Effector memory CD8-positive, alpha-beta T cell (primary cell): Measurements from ENCODE around the gene IFITM1.

ENCODE experiments used
- ATAC-seq: fragments of 150-1000 bp; cut with Tn5 transposase; replicated peaks from 2 replicates; pipeline ENCODE4 v1.10.0; 2021; ENCODE audit warnings: mild to moderate bottlenecking, moderate library complexity
- DNase-seq, 3 experiments: peaks; one replicate each; pipeline ENCODE4 v3.0.0; 2021
- H3K27ac Mint-ChIP-seq, 2 donors: one replicate each; pipeline ENCODE4 v1.8.0; 2022; ENCODE audit warnings: mild to moderate bottlenecking in 2 of 2, mixed read lengths in 2 of 2, moderate library complexity in 2 of 2
- H3K27me3 Mint-ChIP-seq, 2 donors: one replicate each; pipeline ENCODE4 v1.8.0; 2022; ENCODE audit warnings: mixed read lengths in 2 of 2
- H3K36me3 Mint-ChIP-seq: one replicate; pipeline ENCODE4 v1.8.0; 2022; ENCODE audit warnings: mild to moderate bottlenecking, moderate library complexity, mixed read lengths; ENCODE audit not compliant: insufficient read depth
- H3K4me1 Mint-ChIP-seq, 2 donors: one replicate each; pipeline ENCODE4 v1.8.0; 2022; ENCODE audit warnings: low read depth in 2 of 2, mixed read lengths in 2 of 2
- H3K4me3 Mint-ChIP-seq, 2 donors: one replicate each; pipeline ENCODE4 v1.8.0; 2022; ENCODE audit warnings: mild to moderate bottlenecking in 2 of 2, mixed read lengths in 2 of 2, moderate library complexity in 2 of 2
- H3K9me3 Mint-ChIP-seq, 2 donors: one replicate each; pipeline ENCODE4 v1.8.0; 2022; ENCODE audit warnings: mixed read lengths in 2 of 2

The IFITM1 gene

DNA sequence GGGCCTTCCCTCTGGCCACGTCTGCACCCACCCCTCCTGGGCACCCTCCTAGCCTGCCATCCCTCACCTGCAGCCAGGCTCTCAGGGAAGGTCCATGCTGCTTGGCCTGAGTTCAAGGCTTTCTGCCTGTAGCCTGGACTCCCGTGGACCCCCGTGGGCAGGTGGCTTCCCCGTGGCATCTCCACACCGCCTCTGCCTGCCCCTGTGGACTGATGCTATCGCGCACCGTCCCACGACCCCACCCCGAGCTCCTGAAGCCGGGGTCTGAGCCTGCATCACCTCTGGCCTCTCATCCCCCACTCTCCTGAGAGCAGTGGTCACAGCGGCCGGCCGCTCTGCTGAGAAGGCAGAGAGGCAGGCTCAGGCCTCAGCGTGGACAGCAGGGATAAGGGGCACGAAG is 19.1 kb upstream of the IFITM1 start:
- Mint-ChIP-seq H3K9me3 (no peaks in the 10 kb centered on the region), H3K27me3 (no peaks in the 10 kb centered on the region), H3K36me3 (peaks cover 35% of the 10 kb centered on the region), H3K27ac (peak overlapping the region in 1 of 2 donors; percentile 29), H3K4me3 (no peak overlapping the region), H3K4me1 (peaks cover 28 to 29% of the 10 kb centered on the region in 2 donors)
- DNase-seq (no peak), ATAC-seq (no peak)

DNA sequence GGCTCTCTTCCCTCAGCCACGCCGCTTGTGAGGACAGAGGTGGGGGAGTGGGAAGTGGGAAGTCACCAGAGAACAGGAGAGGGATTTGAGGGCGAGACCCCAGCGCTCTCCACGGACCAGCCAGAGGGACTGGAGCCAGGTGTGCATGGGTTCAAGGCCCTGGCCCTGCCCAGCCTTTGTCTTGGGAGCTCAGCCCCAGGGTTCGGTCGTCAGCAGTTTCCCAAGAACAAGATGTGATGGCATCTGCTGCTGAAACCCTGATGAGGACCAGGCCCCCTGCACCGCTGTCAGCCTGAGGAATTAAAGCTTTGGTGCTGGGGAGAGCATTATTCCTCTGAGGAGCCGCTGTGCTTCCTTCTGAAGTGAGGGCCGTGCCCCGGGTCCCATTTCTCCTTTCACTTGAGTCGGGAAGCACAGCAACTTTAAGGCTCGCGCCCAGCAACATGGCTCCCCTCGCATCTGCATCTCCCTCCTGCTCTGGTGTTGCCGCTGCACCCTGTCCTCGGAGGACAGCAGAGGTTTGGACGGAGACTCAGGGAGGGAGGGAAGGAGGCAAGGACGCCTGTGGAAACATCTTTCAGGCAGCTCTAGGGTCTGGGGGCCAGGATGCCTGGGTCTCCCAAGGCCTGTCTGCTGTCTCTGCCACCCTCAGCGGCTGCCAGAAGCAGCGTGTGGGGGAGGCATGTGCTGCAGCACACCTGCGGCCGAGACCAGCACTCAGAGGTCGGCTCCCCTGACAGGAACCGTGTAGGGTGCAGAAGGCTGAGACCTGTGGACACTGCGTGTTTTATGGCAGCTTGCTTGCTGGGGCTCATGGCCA is 18.3 kb upstream of the IFITM1 start:
- ATAC-seq, result no peak
- Mint-ChIP-seq H3K4me3 (no peak overlapping the region), H3K27ac (no peak overlapping the region), H3K4me1 (peaks cover 21 to 25% of the 10 kb centered on the region in 2 donors), H3K9me3 (no peaks in the 10 kb centered on the region), H3K27me3 (peaks cover 2 to 4% of the 10 kb centered on the region in 2 donors), H3K36me3 (peaks cover 27% of the 10 kb centered on the region)
- DNase-seq, result no peak

DNA sequence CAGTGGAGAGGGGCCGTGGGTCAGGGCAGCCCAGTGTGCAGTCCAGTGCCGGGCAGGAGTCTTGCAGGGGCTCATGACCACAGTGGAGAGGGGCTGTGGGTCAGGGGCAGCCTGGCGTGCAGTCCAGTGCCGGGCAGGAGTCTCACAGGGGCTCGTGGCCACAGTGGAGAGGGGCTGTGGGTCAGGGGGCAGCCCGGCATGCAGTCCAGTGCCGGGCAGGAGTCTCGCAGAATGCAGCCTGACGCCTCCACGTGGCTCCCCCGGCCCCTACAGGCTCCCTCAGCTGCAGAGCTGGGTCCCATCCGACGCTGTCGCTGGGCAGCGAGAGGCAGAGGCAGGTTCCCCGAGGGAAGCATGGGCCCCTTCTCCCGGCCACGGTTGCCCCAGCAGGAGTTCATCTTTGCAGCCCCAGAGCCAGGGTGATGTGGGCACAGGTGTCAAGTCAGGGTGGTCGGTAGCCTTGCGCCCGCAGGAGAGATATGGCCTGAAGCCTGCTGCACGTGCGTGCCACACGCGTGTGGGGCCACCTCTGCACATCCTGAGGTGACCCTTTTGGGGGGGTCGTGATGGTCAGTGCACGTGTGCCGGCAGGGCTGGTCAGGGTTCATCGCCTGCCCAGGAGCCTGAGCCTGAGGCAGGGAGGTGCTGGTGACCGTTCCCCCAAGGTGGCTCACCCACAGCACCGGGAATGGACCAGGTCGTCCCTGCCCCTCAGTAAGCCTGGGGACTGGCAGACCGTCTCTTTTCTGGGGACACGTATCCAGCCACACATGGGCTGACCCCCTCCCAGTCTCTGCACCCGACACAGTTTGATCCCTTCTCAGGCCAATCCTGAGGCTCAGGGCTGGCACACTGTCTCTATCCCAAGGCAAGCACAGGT is 17.4 kb upstream of the IFITM1 start:
- Mint-ChIP-seq H3K4me1 (peaks cover 13 to 18% of the 10 kb centered on the region in 2 donors), H3K36me3 (peaks cover 24% of the 10 kb centered on the region), H3K27ac (no peak overlapping the region), H3K9me3 (no peaks in the 10 kb centered on the region), H3K27me3 (peaks cover 4 to 8% of the 10 kb centered on the region in 2 donors), H3K4me3 (peak overlapping the region in 1 of 2 donors; percentile 53)
- DNase-seq (no peak), ATAC-seq (no peak)

DNA sequence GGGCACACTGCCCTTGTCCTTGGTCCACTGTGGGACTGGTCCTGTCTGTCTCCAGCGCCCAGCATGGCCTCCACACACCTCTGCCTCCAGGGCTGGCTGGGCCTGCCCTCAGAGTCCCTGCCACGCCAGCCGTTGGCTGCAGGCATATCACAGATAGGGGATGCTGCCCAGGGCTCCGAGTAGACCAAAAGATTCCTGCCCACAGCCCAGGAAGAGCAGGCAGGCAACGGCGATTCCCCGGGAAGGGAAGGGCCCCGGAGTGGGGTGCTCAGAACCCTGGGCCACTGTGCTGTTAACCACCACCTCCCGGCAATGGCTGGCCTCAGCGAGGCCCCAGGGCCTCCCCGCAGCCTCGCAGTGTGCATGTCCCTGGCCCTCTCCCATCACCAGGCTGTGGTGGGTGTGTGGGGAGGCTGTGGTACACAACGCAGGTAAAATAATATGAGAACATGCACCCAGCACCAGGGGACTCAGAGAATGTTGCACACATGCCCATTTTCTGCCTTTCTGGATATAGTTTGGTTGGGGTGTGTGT is 16.7 kb upstream of the IFITM1 start:
- Mint-ChIP-seq H3K36me3 (peaks cover 19% of the 10 kb centered on the region), H3K27me3 (peaks cover 4 to 8% of the 10 kb centered on the region in 2 donors), H3K27ac (peak overlapping the region; percentile 57 to 83), H3K9me3 (no peaks in the 10 kb centered on the region), H3K4me1 (peaks cover 12 to 16% of the 10 kb centered on the region in 2 donors), H3K4me3 (peak overlapping the region; percentile 53)
- DNase-seq (no peak), ATAC-seq (peak; percentile 50)

DNA sequence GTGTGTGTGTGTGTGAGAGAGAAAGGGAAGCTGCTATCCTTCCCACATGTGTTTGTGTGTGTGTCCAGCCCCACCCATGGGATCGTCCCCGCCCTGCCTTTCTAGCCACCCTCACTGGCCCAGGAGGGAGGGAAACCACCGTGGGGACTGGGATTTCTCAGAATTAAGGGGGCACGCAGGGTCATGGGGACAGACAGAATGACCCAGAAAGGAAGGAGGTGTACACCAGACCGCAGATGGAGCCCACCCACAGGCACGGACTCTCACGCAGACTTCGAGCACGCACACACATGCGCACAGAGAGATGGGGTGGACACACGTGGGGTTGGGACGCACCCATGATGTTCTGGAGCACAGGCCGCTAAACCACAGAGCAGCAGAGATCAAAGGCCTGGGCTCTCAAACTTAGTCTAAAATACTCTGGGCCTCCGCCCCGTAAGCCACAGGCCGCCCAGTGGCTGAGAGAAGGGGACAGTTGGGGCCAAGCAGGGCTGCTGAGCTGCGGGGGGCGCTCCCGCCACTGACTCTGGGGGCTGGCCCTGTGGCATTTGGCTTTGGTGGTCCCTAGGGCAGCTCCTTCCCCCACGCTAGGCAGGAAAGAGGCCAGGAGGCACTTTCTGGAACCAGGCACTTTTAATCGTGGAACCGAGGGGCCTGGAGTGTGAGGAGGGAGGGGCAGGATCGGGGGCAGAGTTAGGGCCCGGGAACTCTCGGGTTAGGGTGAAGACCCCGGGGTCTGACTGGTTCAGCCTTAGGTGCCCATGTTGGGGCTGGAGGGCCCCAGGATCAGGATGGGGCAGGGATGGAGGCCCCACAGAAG is 16.0 kb upstream of the IFITM1 start:
- DNase-seq (no peak), ATAC-seq (peak; percentile 79)
- H3K27ac Mint-ChIP-seq, result peak overlapping the region; percentile 57 to 83
- peaks cover 4 to 8% of the 10 kb centered on the region in 2 donors for H3K27me3 Mint-ChIP-seq
- H3K9me3 Mint-ChIP-seq, result no peaks in the 10 kb centered on the region
- H3K4me3 Mint-ChIP-seq, result peak overlapping the region; percentile 53
- peaks cover 18% of the 10 kb centered on the region for H3K36me3 Mint-ChIP-seq
- peaks cover 12 to 19% of the 10 kb centered on the region in 2 donors for H3K4me1 Mint-ChIP-seq

DNA sequence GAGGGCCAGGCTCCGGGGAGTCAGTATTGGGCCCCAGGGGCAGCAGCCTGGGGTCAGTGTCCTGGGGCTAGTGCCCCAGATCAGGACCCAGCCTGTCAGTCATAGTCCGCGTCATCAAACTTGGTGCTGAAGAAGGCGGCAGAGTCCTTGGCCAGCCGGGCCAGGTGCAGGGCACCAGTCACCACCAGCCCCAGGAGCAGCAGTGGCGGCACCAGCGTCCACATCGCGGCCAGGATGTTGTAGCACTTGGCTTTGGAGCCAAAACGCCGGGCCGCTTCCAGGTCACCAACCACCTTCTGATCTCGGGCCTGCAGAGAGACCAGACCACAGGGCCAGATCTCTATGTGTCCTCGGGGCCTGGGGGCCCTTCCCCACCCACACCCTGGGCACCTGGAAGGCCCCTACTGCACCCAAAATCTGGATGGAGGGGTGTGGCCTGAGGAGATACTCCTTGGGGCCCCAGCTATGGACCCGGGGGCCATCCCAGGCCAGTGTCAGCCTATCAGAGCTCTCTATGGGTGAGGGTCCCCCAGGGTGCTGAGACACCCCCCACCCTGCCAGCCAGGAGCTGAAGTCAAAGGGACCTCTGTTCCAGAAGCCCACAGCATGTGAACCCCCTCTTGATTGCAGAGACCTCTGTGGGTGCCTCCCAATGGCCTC is 15.3 kb upstream of the IFITM1 start:
- peaks cover 12 to 21% of the 10 kb centered on the region in 2 donors for H3K4me1 Mint-ChIP-seq
- peak overlapping the region in 1 of 2 donors; percentile 83 for H3K27ac Mint-ChIP-seq
- ATAC-seq (no peak), DNase-seq (no peak)
- H3K27me3 Mint-ChIP-seq, result peaks cover 4 to 8% of the 10 kb centered on the region in 2 donors
- H3K9me3 Mint-ChIP-seq, result no peaks in the 10 kb centered on the region
- no peak overlapping the region for H3K4me3 Mint-ChIP-seq
- H3K36me3 Mint-ChIP-seq, result peaks cover 19% of the 10 kb centered on the region

DNA sequence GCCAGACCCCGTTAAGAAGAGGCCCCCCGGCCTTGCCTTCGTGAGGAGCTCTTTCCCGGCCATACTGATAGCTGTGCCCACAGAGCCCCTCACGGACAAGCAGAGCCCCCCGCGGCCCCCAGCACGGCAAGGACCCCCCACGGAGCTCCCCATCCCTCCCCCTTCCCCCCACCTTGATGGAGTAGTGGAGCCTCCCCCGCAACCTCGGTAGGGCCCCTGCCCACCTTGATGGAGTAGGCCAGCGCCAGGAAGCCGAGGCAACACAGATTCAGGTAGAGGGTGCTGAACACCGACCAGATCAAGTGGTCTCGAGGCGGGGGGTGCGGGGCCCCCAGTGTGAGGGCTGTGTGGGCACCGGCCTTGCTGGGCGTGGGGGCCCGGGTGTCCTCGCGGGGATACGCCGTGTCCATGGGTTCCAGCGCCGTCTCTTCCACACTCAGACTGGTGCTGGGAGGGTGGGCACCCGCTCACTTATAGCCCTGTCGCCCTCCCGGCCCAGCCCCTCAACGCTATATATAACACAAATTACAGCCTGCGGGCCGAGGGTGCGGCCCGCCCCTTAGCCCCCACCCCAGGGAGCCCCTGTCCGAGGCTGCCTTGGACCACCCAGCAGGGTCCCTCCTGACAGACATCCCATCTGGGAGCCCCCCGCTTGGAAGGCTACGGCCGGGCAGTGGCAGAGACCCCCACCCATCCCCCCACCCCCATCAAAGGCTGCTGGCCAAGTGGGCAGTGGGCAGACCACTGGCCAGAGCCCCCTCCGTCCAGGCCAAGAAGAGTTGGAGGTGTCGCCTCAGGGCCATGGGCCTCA is 14.6 kb upstream of the IFITM1 start, which contains the start of gene IFITM5:
Gene IFITM5 (minus strand): TSS at position 446 of the 811 bp plus-strand sequence. CDS start 36 bp downstream, at position 410.
- DNase-seq (no peak), ATAC-seq (no peak)
- Mint-ChIP-seq H3K36me3 (peaks cover 12% of the 10 kb centered on the region), H3K9me3 (no peaks in the 10 kb centered on the region), H3K27me3 (peaks cover 4 to 8% of the 10 kb centered on the region in 2 donors), H3K27ac (no peak within 1 kb of the TSS), H3K4me1 (peaks cover 12 to 21% of the 10 kb centered on the region in 2 donors), H3K4me3 (no peak within 1 kb of the TSS)

DNA sequence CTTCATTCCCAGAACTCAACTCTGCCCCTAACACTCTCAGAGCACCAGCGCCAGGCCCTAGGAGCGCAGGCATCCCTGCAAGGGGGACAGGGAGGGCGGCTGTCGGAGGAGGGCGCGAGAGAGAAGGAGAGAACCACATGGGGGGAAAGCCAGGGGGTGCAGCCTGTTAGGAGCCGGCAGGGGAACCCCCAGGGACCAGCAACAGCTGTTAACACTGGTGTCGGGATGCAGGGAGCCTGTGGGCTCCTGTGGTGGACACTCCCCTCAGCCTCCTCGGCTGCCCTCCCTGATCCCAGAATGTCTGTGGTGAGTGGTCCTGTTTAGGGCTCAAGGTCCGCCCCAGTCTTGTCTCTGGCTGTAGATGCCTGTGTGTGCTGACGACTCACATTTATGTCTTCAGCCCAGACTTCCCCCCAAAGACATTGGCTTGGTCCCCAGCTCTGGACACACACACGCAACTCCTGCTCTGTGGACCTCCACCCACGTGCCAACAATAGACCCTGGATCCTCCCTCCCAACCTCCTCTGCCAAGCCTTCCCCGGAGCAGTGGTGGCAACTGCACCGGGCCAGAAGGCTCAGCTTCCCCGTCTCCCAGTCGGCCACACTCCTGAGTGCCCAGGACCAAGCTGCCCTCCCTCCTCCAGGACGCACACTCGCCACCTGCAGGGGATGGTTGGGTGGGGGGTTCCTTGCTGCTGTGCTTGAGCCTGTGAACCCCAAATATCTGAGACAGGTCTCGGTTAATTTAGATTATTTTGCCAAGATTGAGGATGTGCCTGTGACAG is 13.7 kb upstream of the IFITM1 start:
- H3K36me3 Mint-ChIP-seq, result peaks cover 20% of the 10 kb centered on the region
- H3K4me3 Mint-ChIP-seq, result no peak overlapping the region
- H3K9me3 Mint-ChIP-seq, result no peaks in the 10 kb centered on the region
- peaks cover 12 to 23% of the 10 kb centered on the region in 2 donors for H3K4me1 Mint-ChIP-seq
- H3K27me3 Mint-ChIP-seq, result peaks cover 4 to 8% of the 10 kb centered on the region in 2 donors
- no peak overlapping the region for H3K27ac Mint-ChIP-seq
- no peak for ATAC-seq
- DNase-seq, result no peak

DNA sequence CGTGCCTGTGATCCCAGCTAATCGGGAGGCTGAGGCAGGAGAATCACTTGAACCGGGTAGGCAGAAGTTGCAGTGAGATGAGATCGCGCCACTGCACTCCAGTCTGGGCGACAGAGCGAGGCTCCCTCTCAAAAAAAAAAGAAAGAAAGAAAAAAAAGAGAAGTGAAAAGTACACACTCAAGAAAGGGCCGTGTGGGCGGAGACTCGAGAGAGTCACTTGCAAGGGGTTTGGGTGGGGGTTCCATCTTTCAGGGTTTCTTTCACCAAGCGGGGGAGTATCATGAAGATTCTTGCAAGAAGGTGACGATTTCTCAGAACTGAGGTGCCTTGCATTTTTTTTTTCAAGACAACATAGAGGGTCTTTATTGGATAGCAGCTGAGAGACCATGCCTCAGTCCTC is 10.5 kb upstream of the IFITM1 start:
- ATAC-seq (no peak), DNase-seq (no peak)
- peaks cover 26% of the 10 kb centered on the region for H3K36me3 Mint-ChIP-seq
- H3K9me3 Mint-ChIP-seq, result no peaks in the 10 kb centered on the region
- H3K4me3 Mint-ChIP-seq, result no peak overlapping the region
- peaks cover 18 to 36% of the 10 kb centered on the region in 2 donors for H3K4me1 Mint-ChIP-seq
- no peak overlapping the region for H3K27ac Mint-ChIP-seq
- peaks cover 4 to 8% of the 10 kb centered on the region in 2 donors for H3K27me3 Mint-ChIP-seq

DNA sequence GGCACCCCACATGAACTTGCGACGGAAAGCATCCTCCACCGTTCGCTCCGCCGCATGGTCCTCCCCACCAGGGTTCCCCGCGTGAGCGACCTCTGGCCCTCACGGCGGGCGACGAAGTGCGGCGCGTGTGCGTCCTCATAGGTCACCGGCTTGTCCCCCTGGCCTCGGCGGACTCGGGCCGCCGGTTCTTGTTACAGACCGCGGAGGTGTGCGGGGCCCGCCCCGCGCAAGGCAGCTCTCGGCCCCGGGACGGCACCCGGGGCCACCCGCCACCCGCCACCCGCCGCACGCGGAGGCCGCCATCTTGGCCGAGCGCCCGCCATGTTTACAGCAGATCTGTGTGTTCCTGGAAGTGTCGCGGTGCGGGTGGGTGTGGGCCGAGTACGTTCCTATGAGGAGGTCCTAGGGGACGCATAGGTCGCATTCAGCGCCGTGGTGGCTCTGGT is 9.8 kb upstream of the IFITM1 start:
- H3K4me3 Mint-ChIP-seq, result no peak overlapping the region
- peaks cover 4 to 8% of the 10 kb centered on the region in 2 donors for H3K27me3 Mint-ChIP-seq
- H3K9me3 Mint-ChIP-seq, result no peaks in the 10 kb centered on the region
- peaks cover 34% of the 10 kb centered on the region for H3K36me3 Mint-ChIP-seq
- peaks cover 21 to 42% of the 10 kb centered on the region in 2 donors for H3K4me1 Mint-ChIP-seq
- no peak for ATAC-seq
- H3K27ac Mint-ChIP-seq, result no peak overlapping the region
- no peak for DNase-seq
